Caco-2 (cell line): ENCODE data around the gene TMEM161A. TPM values are rescaled to one million over a fixed set of nuclear protein-coding genes. Genes with fewer than 3 reads are reported as not detected.

ENCODE experiments used
- BruUV-seq: library from RNA; stranded (reverse); fragments of 400-500 nt; replicated peaks from 2 replicates; lab custom pipeline; 2021; lab: Mats Ljungman, UMichigan
- CTCF ChIA-PET: fragments of 300-600 bp; sonication (Branson Sonifier 250); formaldehyde crosslinking; loops from one replicate; lab custom pipeline; 2022; ENCODE audit warnings: antibody characterized with exemption; lab: Charles Lee
- POLR2A ChIA-PET: fragments of 300-600 bp; sonication (Branson Sonifier 250); formaldehyde crosslinking; loops from one replicate; lab custom pipeline; 2022; ENCODE audit warnings: antibody characterized with exemption; lab: Charles Lee
- DNase-seq, 2 experiments: peaks; one replicate each; pipeline versions ENCODE4 v3.0.0 to v3.0.0-alpha.2; 2020 to 2022
- H3K27me3 ChIP-seq: replicated peaks from 2 replicates; pipeline ENCODE4 v1.6.0; 2011; ENCODE audit warnings: low read length; ENCODE audit not compliant: control insufficient read depth, insufficient read depth
- H3K36me3 ChIP-seq: 2 replicates; pipeline ENCODE4 v1.5.1; 2011; ENCODE audit warnings: low read length; ENCODE audit not compliant: control insufficient read depth, insufficient read depth
- H3K4me1 ChIP-seq: fragments of 250-450 bp; sonication (Bioruptor Pico); 2 replicates; pipeline ENCODE4 v1.5.1; 2020; ENCODE audit warnings: mild to moderate bottlenecking
- H3K4me3 ChIP-seq: 2 replicates; pipeline ENCODE4 v1.5.1; 2011; ENCODE audit warnings: low read depth, mild to moderate bottlenecking, control low read depth, low read length
- H3K9me3 ChIP-seq: fragments of 250-450 bp; sonication (Bioruptor Pico); 2 replicates; pipeline ENCODE4 v1.5.1; 2020; ENCODE audit warnings: mild to moderate bottlenecking, moderate library complexity
- H3K27ac Mint-ChIP-seq: one replicate; pipeline ENCODE4 v1.8.0; 2022; ENCODE audit warnings: mixed read lengths; ENCODE audit not compliant: unreplicated experiment
- H3K27me3 Mint-ChIP-seq: one replicate; pipeline ENCODE4 v1.8.0; 2022; ENCODE audit warnings: mixed read lengths; ENCODE audit not compliant: insufficient read depth, unreplicated experiment
- H3K36me3 Mint-ChIP-seq: one replicate; pipeline ENCODE4 v1.8.0; 2022; ENCODE audit warnings: mild to moderate bottlenecking, mixed read lengths; ENCODE audit not compliant: insufficient read depth, unreplicated experiment
- H3K4me1 Mint-ChIP-seq: one replicate; pipeline ENCODE4 v1.8.0; 2022; ENCODE audit warnings: low read depth, mixed read lengths; ENCODE audit not compliant: unreplicated experiment
- H3K4me3 Mint-ChIP-seq: one replicate; pipeline ENCODE4 v1.8.0; 2022; ENCODE audit warnings: mild to moderate bottlenecking, moderate library complexity, mixed read lengths; ENCODE audit not compliant: unreplicated experiment
- H3K9me3 Mint-ChIP-seq: one replicate; pipeline ENCODE4 v1.8.0; 2022; ENCODE audit warnings: mixed read lengths; ENCODE audit not compliant: unreplicated experiment
- CTCF ChIP-seq, 2 experiments: fragments of 200-600 bp in 1 of 2; IDR thresholded peaks; 1 replicate in 1 of 2; 2 replicates in 1 of 2; pipeline versions ENCODE4 v1.5.1 to v1.8.0; 2011 to 2022; ENCODE audit warnings: antibody characterized with exemption in 1 of 2, control low read depth in 1 of 2, inconsistent platforms in 1 of 2, low read depth in 1 of 2, low read length in 1 of 2, mild to moderate bottlenecking in 1 of 2, moderate library complexity in 1 of 2; ENCODE audit not compliant: insufficient read depth in 1 of 2, severe bottlenecking in 1 of 2, unreplicated experiment in 1 of 2
- intact Hi-C: fragments of 100-400 bp; cut with micrococcal nuclease; formaldehyde crosslinking; loops from one replicate; pipeline ENCODE4 v1.10.0; 2022; ENCODE audit not compliant: unreplicated experiment
- total RNA-seq: library from RNA; stranded (reverse); gene quantifications from 2 replicates; pipeline ENCODE4 v1.2.3, GENCODE V29; 2022

The TMEM161A gene
- total RNA-seq, 1 experiment from 2014 or later = 36.9 TPM

GRCh38 chr19:19157808-19158207, 19.5 kb upstream of the TMEM161A start:
- H3K9me3 Mint-ChIP-seq = no peaks in the 10 kb centered on the region
- H3K36me3 ChIP-seq = no peaks in the 10 kb centered on the region
- no peaks in the 10 kb centered on the region for H3K9me3 ChIP-seq
- H3K4me1 Mint-ChIP-seq = no peaks in the 10 kb centered on the region
- no peaks in the 10 kb centered on the region for H3K27me3 Mint-ChIP-seq
- H3K4me3 Mint-ChIP-seq = no peak overlapping the region
- DNase-seq = no peak
- H3K27ac Mint-ChIP-seq = no peak overlapping the region
- POLR2A ChIA-PET = interaction anchor here (0.6 to 0.7 kb wide), 2 partner anchors 46 to 299 kb away, joined by 3 to 12 read pairs; partner anchors contain the start of gene NR2C2AP
- H3K36me3 Mint-ChIP-seq = no peaks in the 10 kb centered on the region
- CTCF ChIA-PET = interaction anchor here (0.7 to 1.1 kb wide), 2 partner anchors 43 to 185 kb away, joined by 3 read pairs; no protein-coding TSS in a partner anchor
- no peaks in the 10 kb centered on the region for H3K4me1 ChIP-seq
- no peak for TF ChIP-seq CTCF (IDR thresholded peaks at IDR 0.05; ENCODE audit: insufficient read depth in 1 of 2, low read depth in 1 of 2, low read length in 1 of 2, severe bottlenecking in 1 of 2, unreplicated experiment in 1 of 2)
- H3K27me3 ChIP-seq = no peaks in the 10 kb centered on the region
- no TSS peak for BruUV-seq
- intact Hi-C loops = no loop called here
- no peak overlapping the region for H3K4me3 ChIP-seq

- Histone ChIP-seq H3K36me3 (no peaks in the 10 kb centered on the region), H3K4me1 (no peaks in the 10 kb centered on the region), H3K4me3 (no peak overlapping the region), H3K27me3 (no peaks in the 10 kb centered on the region), H3K9me3 (no peaks in the 10 kb centered on the region)
- no peak for TF ChIP-seq CTCF (IDR thresholded peaks at IDR 0.05; ENCODE audit: insufficient read depth in 1 of 2, low read depth in 1 of 2, low read length in 1 of 2, severe bottlenecking in 1 of 2, unreplicated experiment in 1 of 2)
- Mint-ChIP-seq H3K4me1 (no peaks in the 10 kb centered on the region), H3K36me3 (no peaks in the 10 kb centered on the region), H3K27me3 (no peaks in the 10 kb centered on the region), H3K4me3 (no peak overlapping the region), H3K27ac (no peak overlapping the region), H3K9me3 (no peaks in the 10 kb centered on the region)
- intact Hi-C loops = no loop called here
- no TSS peak for BruUV-seq
- ChIA-PET CTCF (no interaction called here), POLR2A (no interaction called here)
- DNase-seq = no peak
Measured at GRCh38 chr19:19155495-19156219, 17.4 kb upstream of the TMEM161A start.

GRCh38 chr19:19154768-19155494, 16.7 kb upstream of the TMEM161A start:
- no peaks in the 10 kb centered on the region for H3K36me3 Mint-ChIP-seq
- POLR2A ChIA-PET = no interaction called here
- H3K9me3 Mint-ChIP-seq = no peaks in the 10 kb centered on the region
- TF ChIP-seq CTCF (IDR thresholded peaks at IDR 0.05; ENCODE audit: insufficient read depth in 1 of 2, low read depth in 1 of 2, low read length in 1 of 2, severe bottlenecking in 1 of 2, unreplicated experiment in 1 of 2) = no peak
- no peaks in the 10 kb centered on the region for H3K27me3 Mint-ChIP-seq
- no TSS peak for BruUV-seq
- intact Hi-C loops = no loop called here
- H3K36me3 ChIP-seq = no peaks in the 10 kb centered on the region
- H3K9me3 ChIP-seq = no peaks in the 10 kb centered on the region
- no peaks in the 10 kb centered on the region for H3K4me1 Mint-ChIP-seq
- H3K27me3 ChIP-seq = no peaks in the 10 kb centered on the region
- CTCF ChIA-PET = no interaction called here
- H3K4me3 Mint-ChIP-seq = no peak overlapping the region
- no peak overlapping the region for H3K27ac Mint-ChIP-seq
- H3K4me3 ChIP-seq = no peak overlapping the region
- no peaks in the 10 kb centered on the region for H3K4me1 ChIP-seq
- DNase-seq = no peak
